HG02973 (cell line): ENCODE results near the gene CYP26B1.

Experiments used
- ATAC-seq: cut with Tn5 transposase; IDR thresholded peaks from one replicate; pipeline ENCODE4 v1.9.1; 2021; ENCODE audit warnings: moderate library complexity; ENCODE audit not compliant: unreplicated experiment

The CYP26B1 gene

GRCh38 chr2:72131916-72132841 lies 15.5 kb downstream of the CYP26B1 start:
- ATAC-seq: no peak

- ATAC-seq: no peak
Measured at GRCh38 chr2:72131371-72131891, 16.2 kb downstream of the CYP26B1 start.

DNA sequence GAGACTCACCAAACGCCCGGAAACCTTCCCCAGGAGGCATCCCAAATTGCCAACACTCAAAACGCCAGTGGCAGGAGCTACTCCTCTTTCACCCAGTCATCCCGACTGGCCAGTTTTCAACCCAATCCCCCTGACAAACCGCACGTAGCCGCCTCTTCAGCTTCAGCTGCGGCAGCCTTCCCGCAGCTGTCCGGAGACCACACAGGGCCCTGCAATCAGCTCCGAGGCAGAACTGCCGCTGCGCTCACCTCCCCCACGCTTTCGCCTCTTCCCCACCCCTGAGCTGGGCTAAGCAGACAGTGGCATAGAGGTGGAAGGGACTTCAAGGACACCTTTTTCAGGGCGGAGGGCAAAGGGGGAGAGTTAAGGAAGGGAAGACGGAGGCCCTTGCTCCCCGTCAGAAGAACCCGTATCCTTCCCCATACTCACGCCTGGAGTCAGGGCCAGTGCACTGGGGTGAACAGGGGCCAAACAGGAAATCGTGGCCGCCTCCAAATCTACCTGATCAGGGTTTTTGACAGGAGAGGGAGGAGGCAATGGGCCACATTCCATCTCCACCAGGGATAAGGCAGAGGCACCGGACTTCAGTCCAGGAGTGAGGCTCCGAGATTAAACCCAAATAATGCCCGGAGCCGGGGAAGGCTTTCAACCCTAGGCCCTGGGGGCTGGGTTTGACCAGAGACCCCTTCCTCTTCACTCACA lies 16.9 kb downstream of the CYP26B1 start:
- no peak for ATAC-seq

- no peak for ATAC-seq
Measured at GRCh38 chr2:72129681-72130340, 17.9 kb downstream of the CYP26B1 start.

- ATAC-seq: no peak
Measured at GRCh38 chr2:72128843-72129227, 18.8 kb downstream of the CYP26B1 start.

- no peak for ATAC-seq
Measured at GRCh38 chr2:72128059-72128842, 19.4 kb downstream of the CYP26B1 start.

- ATAC-seq: no peak
Measured at GRCh38 chr2:72127401-72128058, 20.1 kb downstream of the CYP26B1 start.

DNA sequence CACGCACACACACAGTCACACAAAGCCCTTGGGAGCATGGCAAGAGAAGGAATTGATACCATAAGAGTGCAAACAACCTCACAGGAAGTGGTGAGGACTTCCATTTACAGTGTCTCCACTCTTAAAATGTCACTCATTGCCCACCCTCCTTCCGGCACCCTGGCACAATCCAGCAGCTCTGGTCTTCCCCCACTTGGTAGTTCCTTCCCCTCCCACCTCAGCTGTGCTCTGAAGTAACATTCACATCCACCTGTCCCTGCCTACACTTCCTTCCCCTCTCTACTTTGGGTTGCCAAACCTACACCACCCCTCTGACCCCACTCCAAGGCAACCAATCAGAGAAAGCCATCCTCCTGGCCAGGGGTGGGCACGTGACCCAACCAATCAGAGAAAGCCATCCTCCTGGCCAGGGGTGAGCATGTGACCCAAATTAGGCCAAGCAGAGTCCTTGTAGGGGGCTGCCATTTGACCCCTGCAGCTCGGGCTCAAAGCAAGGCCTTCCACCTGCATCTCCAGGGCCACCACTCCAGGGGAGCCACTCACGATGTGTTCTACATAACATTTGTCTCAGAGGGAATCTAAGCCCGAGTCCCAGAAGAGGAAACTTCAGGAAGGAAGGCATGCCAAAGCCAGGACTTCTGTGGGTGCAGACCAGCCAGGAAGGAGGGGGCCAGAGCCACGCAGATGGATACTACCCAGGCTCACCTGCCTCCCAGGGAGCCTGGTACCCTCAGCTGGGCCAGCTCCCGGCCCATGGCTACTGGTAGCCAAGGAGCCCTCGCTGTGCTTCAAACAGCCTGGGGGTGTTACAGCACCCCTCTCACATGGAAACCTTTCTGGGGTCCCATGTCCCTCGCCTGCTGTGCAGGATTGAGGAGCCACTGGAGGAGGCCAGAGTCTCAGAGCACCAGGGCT lies 21.2 kb downstream of the CYP26B1 start:
- no peak for ATAC-seq

GRCh38 chr2:72124376-72124775 lies 23.3 kb downstream of the CYP26B1 start:
- no peak for ATAC-seq

DNA sequence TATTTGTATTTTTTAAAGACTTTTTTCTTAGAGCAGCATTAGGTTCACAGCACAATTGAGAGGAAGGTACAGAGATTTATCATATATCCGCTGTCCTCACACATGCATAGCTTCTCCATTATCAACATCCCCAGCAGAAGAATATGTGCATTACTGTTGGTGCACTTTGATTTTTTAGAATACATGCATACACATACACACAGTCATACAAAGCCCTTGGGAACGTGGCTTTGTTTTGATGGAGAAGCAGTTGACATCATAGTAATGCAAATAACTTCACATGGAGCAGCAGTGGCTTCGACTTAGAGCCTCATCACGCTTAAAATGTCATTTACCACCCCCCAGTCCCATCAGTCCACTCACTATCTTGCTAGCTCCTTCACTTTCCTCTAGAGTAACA lies 26.5 kb downstream of the CYP26B1 start:
- no peak for ATAC-seq

DNA sequence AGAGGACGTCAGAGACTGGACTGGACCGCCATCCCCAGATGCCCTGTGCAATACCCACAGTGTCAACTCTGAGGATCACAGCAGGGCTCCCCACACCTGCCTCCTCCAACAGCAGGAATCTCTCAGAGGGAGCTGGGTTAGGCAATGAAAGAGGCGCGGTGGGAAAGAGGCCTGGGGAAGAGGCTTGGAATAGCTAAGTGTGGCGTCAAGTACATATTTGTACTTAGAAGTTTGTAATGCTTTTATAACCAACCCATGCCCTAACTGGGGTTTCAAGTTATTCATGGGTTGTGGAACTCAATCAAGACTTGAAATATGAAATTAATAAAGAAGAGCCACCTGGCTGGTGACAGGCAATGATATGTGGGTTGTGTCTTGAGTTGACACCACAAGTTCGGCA lies 28.7 kb downstream of the CYP26B1 start:
- no peak for ATAC-seq

DNA sequence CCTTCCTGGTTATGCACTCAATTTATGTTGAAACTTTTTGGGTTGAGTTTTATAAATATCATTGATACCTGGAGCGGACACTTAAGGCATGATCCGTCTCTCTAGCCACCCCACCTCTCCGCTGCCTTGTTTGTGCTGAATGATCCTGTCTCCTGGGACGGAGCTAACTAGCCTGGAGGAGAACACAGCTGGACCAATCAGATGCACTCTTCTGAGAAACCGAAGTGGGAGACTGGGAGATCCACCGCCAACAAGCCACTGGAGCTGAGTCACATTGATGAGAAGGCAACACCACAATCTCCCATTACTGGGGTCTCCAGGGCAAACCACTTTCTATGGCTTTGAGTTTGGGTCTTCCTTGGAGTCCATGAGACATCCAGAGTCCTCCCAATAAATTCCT lies 29.3 kb downstream of the CYP26B1 start:
- ATAC-seq: no peak

DNA sequence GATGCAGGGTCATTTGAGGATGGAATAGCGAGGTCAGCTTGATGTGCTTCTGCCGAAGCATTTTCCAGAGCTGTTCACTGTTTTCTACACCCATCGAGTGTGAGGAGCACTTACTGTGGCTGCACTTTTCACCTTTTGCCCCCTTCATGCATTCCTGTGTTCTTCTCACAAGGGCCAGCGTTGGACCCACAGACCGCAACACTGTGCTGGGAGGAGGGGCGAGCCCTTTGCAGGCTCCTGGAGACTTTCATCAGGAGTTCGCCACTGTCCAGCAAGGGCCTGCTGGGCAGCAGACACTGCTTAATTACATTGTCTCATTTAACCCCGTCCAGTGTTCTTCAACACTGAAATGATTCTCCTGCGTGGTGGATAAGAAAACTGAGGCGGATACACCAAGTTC lies 29.9 kb downstream of the CYP26B1 start:
- ATAC-seq: no peak

DNA sequence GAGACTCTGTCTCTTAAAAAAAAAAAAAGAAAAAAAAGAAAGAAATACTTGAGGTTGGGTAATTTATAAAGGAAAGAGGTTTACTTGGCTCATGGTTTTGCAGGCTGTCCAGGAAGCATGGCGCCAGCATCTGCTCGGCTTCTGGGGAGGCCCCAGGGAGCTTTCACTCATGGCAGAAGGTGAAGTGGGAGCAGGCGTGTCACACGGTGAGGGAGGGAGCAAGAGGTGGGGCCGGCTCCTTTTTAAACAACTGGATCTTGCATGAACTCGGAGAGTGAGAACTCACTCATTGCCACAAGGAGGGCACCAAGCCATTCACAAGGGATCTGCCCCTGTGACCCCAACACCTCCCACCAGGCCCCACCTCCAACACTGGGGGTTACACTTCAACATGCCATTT lies 30.6 kb downstream of the CYP26B1 start:
- ATAC-seq: no peak

- no peak for ATAC-seq
Measured at GRCh38 chr2:72116081-72116533, 31.6 kb downstream of the CYP26B1 start.

DNA sequence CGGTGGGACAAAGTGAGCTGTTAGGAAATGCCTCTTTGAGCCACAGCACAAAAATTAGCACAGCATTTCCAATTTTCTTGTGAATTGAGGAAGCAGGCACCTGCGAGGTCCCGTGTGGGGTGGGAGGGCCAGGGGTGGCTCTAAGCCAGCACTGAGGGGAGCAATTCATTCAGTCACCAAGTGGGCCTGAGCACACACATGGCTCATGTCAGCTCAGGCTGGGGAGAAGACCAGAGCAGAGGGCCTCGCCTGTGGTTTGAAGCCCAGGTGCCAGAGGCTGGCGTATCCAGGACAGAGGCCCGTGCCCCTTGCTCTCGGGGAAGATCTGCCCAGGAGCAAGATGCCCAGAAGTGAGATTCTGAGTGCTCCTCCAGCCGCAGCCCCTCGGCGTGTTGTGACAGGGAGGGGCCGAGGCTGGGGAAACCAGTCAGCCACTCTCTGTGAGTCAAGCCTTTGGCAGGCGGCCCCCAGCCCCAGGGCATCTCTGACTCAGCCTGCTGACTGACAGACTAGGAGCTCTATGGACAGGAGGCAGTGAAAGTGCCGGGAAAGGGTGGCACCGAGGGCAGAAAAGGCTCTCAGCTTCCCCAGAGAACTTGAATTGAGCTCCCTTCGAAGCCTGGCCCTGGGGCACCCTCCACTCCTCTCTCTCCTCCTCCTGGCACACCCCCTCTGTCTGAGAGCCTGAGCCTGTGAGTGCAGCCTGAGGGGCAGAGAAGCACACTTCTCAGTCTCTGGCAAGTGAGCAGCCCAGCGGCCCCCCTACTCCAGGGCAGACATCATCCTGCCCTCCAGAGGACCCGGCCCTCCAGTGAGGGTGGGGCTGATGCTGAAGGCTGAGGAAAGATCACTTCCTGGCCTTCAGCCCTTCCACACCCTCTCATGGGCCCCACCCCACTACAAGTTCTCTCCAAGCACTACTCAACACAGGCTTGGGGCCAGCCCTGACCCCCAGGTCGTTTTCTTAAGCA lies 32.3 kb downstream of the CYP26B1 start:
- no peak for ATAC-seq

- no peak for ATAC-seq
Measured at GRCh38 chr2:72114693-72115051, 33.0 kb downstream of the CYP26B1 start.
